ENCODE measurements around the gene PEX5.
"Not testable (repeated sequence)": the region's sequence is repeated elsewhere in the genome, so short reads cannot be mapped to it uniquely, and the experiment has no call there.

PEX5 gene

DNA sequence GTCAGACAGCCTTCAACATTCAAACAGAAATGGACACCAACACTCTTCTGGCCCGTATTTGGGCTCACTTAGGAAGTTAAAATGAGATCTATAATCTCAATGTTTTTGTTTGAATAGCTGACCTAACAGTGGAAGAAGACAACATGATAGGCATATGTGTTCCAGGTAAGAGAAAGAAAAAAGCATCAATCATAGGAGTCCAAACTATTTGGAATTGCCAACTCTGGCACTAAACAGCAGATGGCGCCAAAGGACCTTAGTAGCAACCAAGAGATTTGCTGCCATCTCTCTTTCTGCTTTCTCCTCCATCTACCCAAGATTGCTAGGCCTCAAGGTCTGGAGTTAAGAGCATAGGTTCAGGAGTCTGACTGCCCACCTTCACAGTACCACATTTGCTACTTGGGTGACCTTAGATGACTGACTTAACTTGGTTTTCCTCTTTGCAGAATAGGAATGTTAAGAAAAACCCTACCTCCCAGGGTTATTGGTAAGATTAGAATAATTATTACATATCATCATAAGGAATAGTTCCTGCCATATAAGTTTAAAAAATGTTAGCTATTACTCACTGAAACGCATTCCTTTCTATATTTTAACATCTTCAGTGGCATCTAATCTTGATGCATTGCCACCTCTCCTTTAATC, 30.2 kb downstream of the PEX5 start:
- DNase-seq, result peak; percentile 3

DNA sequence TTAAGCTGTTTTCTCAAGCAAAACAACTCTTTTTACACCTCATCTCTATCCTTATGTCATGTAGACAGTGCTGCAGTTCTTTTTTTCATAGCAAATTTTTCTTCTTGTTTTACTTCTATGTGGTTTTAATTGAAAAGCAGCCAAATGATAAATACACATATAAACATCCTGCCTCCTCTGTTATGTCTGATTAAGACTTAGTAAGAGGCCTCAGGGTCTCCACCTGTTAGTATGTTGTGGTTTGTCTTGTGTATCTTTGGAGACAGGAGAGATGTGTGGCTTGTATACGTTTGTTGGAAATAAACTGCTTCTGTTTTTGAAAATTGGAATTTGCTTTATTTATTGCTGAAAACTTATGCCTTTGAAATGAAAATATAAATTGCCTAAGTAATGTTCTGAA, 32.0 kb downstream of the PEX5 start:
- no peak for DNase-seq

DNA sequence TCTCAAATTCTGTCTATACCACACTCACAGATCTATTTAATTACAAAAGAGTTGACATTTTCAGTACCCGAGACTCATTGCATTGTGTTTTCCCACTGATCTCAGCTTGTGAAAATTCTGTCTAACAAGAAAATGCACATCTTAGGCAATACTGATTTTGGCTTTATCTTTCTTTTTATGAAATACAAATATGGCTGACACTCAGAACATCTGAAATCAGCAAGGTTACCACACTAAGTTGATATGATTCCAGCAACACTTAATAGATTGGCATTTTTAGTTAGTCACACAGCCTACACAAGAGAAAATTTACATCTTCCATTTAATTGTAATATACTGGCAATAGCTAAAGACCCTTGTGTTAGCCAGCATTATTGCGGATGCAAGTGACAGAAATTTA, 40.3 kb downstream of the PEX5 start:
- DNase-seq, result no peak

DNA sequence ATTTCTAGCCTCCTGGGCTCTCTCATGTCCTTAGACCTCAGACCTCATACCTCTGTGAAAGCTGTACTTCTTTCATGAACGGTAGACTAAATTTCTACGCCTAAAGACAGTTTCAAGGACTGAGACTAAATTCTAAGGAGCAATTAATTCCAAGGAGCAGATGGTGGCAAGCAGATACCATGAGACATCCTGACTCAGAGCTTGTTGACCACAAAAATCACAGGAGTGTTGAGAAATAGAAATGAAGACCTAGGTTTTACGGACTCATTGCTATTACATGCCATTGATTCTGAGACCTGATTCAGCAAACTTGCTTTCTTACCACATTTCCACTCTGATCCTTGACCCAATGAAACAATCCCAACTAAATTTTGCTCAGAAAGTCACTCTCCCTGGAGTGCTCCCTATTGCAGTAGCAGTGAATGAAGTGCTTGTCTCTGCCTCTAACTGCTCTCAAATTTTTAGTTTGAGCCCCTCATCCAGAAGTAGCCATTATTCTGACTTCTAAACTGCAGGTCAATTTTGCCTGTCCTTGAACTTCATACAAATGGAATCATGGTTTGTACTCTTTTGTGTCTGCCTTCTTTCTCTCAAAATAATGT, 52.0 kb downstream of the PEX5 start:
- no peak for DNase-seq

DNA sequence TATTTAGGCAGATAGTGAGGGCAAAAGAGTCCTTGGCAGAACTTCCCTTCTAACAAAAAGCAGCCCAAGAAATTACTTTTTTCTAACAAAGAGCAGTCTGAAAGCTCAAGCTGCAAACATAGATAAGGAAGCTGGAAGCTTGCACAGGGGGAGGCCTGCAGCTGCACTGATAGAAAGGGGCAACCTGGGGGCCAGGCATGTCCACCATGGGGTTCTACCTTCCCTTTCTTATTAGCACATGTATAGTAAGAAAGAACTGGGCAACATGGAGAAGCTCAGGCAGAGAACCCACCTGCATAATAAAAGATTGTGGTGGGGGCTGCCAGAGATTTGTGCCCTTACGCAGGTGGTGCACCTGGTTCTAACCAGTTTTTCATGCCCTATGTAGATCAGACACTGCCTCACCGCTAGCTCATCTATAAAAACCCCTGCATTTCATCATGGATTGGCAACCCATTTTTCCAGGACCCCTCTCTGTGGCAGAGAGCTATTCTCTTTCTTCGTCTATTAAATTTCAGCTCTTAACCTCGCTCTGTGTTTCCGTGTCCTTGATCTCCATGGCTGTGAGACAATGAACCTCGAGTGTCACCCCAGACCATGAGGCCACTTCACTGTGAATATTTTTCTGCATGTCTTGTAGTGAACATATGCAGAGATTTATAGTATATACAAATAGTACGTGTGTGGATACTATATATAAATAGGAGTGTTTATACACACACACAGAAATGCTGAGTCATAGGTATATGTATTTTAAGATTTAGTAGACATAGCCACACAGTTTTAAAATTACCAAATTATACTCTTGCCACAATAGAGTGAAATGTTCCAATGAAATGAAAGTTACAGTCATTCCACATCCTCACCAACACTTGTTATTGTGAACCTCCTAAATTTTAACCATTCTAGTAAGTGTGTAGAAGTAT, 53.0 kb downstream of the PEX5 start:
- DNase-seq, result no peak

DNA sequence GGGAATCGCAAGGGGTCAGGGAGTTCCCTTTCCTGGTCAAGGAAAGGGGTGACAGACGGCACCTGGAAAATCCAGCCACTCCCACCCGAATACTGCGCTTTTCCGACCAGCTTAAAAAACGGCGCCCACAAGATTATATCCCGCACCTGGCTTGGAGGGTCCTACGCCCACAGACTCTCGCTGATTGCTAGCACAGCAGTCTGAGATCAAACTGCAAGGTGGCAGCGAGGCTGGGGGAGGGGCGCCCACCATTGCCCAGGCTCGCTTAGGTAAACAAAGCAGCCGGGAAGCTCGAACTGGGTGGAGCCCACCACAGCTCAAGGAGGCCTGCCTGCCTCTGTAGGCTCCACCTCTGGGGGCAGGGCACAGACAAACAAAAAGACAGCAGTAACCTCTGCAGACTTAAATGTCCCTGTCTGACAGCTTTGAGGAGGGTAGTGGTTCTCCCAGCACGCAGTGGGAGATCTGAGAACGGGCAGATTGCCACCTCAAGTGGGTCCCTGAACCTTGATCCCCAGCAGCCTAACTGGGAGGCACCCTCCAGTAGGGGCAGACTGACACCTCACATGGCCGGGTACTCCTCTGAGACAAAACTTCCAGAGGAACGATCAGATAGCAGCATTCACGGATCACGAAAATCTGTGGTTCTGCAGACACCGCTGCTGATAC, 62.0 kb downstream of the PEX5 start:
- DNase-seq, result not testable (repeated sequence)

DNA sequence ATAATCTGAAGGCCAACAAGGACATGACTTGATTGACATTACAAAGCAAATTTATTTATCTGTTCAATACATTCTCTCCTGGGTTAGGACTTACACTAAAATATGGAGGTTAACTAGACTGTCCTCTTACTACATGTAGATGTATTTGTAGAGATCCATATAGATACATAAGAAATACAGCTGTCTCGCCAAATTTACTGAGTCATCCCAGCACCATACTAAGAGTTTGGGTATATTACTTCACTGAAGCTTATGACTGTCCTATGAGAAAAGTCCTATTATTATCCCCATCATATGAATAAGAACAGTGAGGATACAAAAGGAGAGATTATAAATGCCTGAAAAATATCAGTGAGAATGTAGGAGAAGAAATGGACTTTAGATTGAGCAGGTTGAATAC, 69.6 kb downstream of the PEX5 start:
- DNase-seq, result no peak
